Fibroblast of the conjunctiva (primary cell): ENCODE measurements around the gene ZNF664.

ENCODE experiments used
- DNase-seq: peaks from one replicate; pipeline ENCODE4 v3.0.0-alpha.2; 2010; ENCODE audit warnings: low read depth

Gene ZNF664

GRCh38 chr12:123990511-123990910, 17.5 kb downstream of the ZNF664 start:
- no peak for DNase-seq

GRCh38 chr12:123991372-123991951, 18.4 kb downstream of the ZNF664 start:
- no peak for DNase-seq

- DNase-seq: no peak
Measured at GRCh38 chr12:123992118-123992825, 19.3 kb downstream of the ZNF664 start.

- peak; percentile 60 for DNase-seq
Measured at GRCh38 chr12:123995023-123995748, 22.2 kb downstream of the ZNF664 start.

GRCh38 chr12:123996581-123996980, 23.6 kb downstream of the ZNF664 start:
- DNase-seq: no peak

- DNase-seq: no peak
Measured at GRCh38 chr12:123997033-123997822, 24.2 kb downstream of the ZNF664 start.

- no peak for DNase-seq
Measured at GRCh38 chr12:123997908-123998307, 24.9 kb downstream of the ZNF664 start.

- DNase-seq: no peak
Measured at GRCh38 chr12:123998344-123998990, 25.5 kb downstream of the ZNF664 start.

GRCh38 chr12:123998991-123999359, 26.0 kb downstream of the ZNF664 start:
- no peak for DNase-seq

- no peak for DNase-seq
Measured at GRCh38 chr12:124000111-124000510, 27.1 kb downstream of the ZNF664 start.

- no peak for DNase-seq
Measured at GRCh38 chr12:124001343-124001742, 28.3 kb downstream of the ZNF664 start.

GRCh38 chr12:124002021-124002644, 29.1 kb downstream of the ZNF664 start:
- no peak for DNase-seq

GRCh38 chr12:124002654-124003053, 29.6 kb downstream of the ZNF664 start:
- DNase-seq: no peak

- no peak for DNase-seq
Measured at GRCh38 chr12:124004233-124004875, 31.3 kb downstream of the ZNF664 start.

- no peak for DNase-seq
Measured at GRCh38 chr12:124006085-124006845, 33.2 kb downstream of the ZNF664 start.

GRCh38 chr12:124006846-124007713, 34.1 kb downstream of the ZNF664 start:
- no peak for DNase-seq

GRCh38 chr12:124007826-124008570, 35.0 kb downstream of the ZNF664 start:
- no peak for DNase-seq

- DNase-seq: no peak
Measured at GRCh38 chr12:124008595-124008994, 35.6 kb downstream of the ZNF664 start.
